OCI-LY1 (cell line): Measurements from ENCODE around the gene ZNF444.

Source experiments
- CTCF ChIP-seq: fragments of 200-600 bp; sonication (generic), shearing (Covaris generic); IDR thresholded peaks from 2 replicates; pipeline ENCODE4 v1.5.1; 2017; ENCODE audit warnings: mild to moderate bottlenecking, antibody characterized with exemption, low read length, moderate library complexity, mixed read lengths
- EZH2 ChIP-seq: fragments of 200-600 bp; sonication (generic), shearing (Covaris generic); IDR thresholded peaks from 2 replicates; pipeline ENCODE4 v1.8.0; 2017; ENCODE audit warnings: borderline replicate concordance, mixed run types, mild to moderate bottlenecking, antibody characterized with exemption, low read length, moderate library complexity, mixed read lengths

- TF ChIP-seq CTCF (no peak), EZH2 (no peak)
Observed at GRCh38 chr19:56147307-56147706, 6.2 kb downstream of the ZNF444 start.
